IMR-90 (cell line): ENCODE results near the gene GALNT16. TPM values are rescaled to one million over a fixed set of nuclear protein-coding genes. Genes with fewer than 3 reads are reported as not detected.

Source experiments
- ATAC-seq: fragments of 200-7000 bp; cut with Tn5 transposase; 2 replicates; pipeline ENCODE4 v1.9.1; 2020; ENCODE audit warnings: low read depth, mild to moderate bottlenecking, moderate library complexity
- BruUV-seq: library from RNA; stranded (reverse); fragments of 400-500 nt; replicated peaks from 2 replicates; lab custom pipeline; 2021; lab: Mats Ljungman, UMichigan
- CTCF ChIA-PET: fragments of 300-600 bp; formaldehyde crosslinking; extraction: SDS; loops from one replicate; lab custom pipeline; 2021; ENCODE audit warnings: antibody characterized with exemption; lab: Yijun Ruan, JAX
- POLR2A ChIA-PET: fragments of 300-600 bp; sonication (Branson Sonifier 250); formaldehyde crosslinking; loops from one replicate; lab custom pipeline; 2022; ENCODE audit warnings: antibody characterized with exemption; ENCODE audit not compliant: unreplicated experiment; lab: Charles Lee
- DNase-seq: peaks from one replicate; pipeline ENCODE4 v3.0.0; 2013
- H2AFZ ChIP-seq: replicated peaks from 2 replicates; pipeline ENCODE3; 2013; ENCODE audit warnings: low read length, mild to moderate bottlenecking; ENCODE audit not compliant: poor library complexity
- H2AK5ac ChIP-seq: 2 replicates; pipeline ENCODE4 v1.6.1; 2013; ENCODE audit warnings: low read depth, low read length, inconsistent platforms
- H2AK9ac ChIP-seq: replicated peaks from 2 replicates; pipeline ENCODE3; 2013; ENCODE audit warnings: mild to moderate bottlenecking, low read depth, low read length, moderate library complexity; ENCODE audit not compliant: poor library complexity
- H2BK120ac ChIP-seq: 2 replicates; pipeline ENCODE4 v1.6.1; 2013; ENCODE audit warnings: low read depth, low read length, inconsistent platforms
- H2BK15ac ChIP-seq: 3 replicates; pipeline ENCODE4 v1.6.1; 2013; ENCODE audit warnings: low read depth, low read length, inconsistent platforms
- H2BK20ac ChIP-seq: 2 replicates; pipeline ENCODE4 v1.6.1; 2013; ENCODE audit warnings: low read depth, mild to moderate bottlenecking, inconsistent platforms, low read length, moderate library complexity
- H2BK5ac ChIP-seq: 2 replicates; pipeline ENCODE4 v1.6.1; 2013; ENCODE audit warnings: mild to moderate bottlenecking, low read depth, low read length, inconsistent platforms; ENCODE audit not compliant: poor library complexity, severe bottlenecking
- H3K14ac ChIP-seq: replicated peaks from 2 replicates; pipeline ENCODE4 v1.6.1; 2013; ENCODE audit warnings: low read depth, low read length, inconsistent platforms
- H3K18ac ChIP-seq: 2 replicates; pipeline ENCODE4 v1.6.1; 2013; ENCODE audit warnings: low read depth, low read length, control low read depth
- H3K23ac ChIP-seq: 2 replicates; pipeline ENCODE4 v1.6.1; 2013; ENCODE audit warnings: low read depth, low read length, inconsistent platforms
- H3K27ac ChIP-seq: 2 replicates; pipeline ENCODE4 v1.5.1; 2013; ENCODE audit warnings: mild to moderate bottlenecking, control low read depth, low read length; ENCODE audit not compliant: insufficient read depth
- H3K27me3 ChIP-seq: 2 replicates; pipeline ENCODE4 v1.6.1; 2013; ENCODE audit warnings: low read length; ENCODE audit not compliant: control insufficient read depth, insufficient read depth
- H3K36me3 ChIP-seq: 2 replicates; pipeline ENCODE4 v1.6.1; 2013; ENCODE audit warnings: low read length, mixed read lengths; ENCODE audit not compliant: control insufficient read depth, insufficient read depth
- H3K4ac ChIP-seq: 2 replicates; pipeline ENCODE4 v1.6.1; 2013; ENCODE audit warnings: low read depth, low read length, inconsistent platforms
- H3K4me1 ChIP-seq: 2 replicates; pipeline ENCODE4 v1.6.1; 2013; ENCODE audit warnings: low read length, mixed read lengths; ENCODE audit not compliant: control insufficient read depth, insufficient read depth
- H3K4me2 ChIP-seq: 2 replicates; pipeline ENCODE4 v1.6.1; 2013; ENCODE audit warnings: low read depth, mild to moderate bottlenecking, control low read depth, low read length, moderate library complexity
- H3K4me3 ChIP-seq: 2 replicates; pipeline ENCODE4 v1.5.1; 2013; ENCODE audit warnings: low read depth, mild to moderate bottlenecking, control low read depth, low read length, moderate library complexity; ENCODE audit not compliant: insufficient read depth
- H3K56ac ChIP-seq: 2 replicates; pipeline ENCODE4 v1.6.1; 2013; ENCODE audit warnings: low read length, inconsistent platforms; ENCODE audit not compliant: insufficient read depth; ENCODE audit errors: extremely low read depth
- H3K79me1 ChIP-seq, 2 experiments: 2 replicates each; pipeline ENCODE4 v1.6.1; 2013; ENCODE audit warnings: low read length in 2 of 2, inconsistent platforms in 1 of 2, low read depth in 1 of 2
- H3K9ac ChIP-seq: 2 replicates; pipeline ENCODE4 v1.6.1; 2013; ENCODE audit warnings: low read depth, low read length, control low read depth
- H3K9me1 ChIP-seq: 2 replicates; pipeline ENCODE4 v1.6.1; 2013; ENCODE audit warnings: low read length, inconsistent platforms; ENCODE audit not compliant: insufficient read depth
- H3K9me3 ChIP-seq: 2 replicates; pipeline ENCODE4 v1.6.1; 2013; ENCODE audit warnings: low read length; ENCODE audit not compliant: control insufficient read depth, insufficient read depth
- H4K20me1 ChIP-seq: 2 replicates; pipeline ENCODE4 v1.6.1; 2013; ENCODE audit warnings: low read length, inconsistent platforms; ENCODE audit not compliant: insufficient read depth
- H4K5ac ChIP-seq: 2 replicates; pipeline ENCODE4 v1.6.1; 2013; ENCODE audit warnings: mild to moderate bottlenecking, low read depth, low read length, control low read depth
- H4K8ac ChIP-seq, 2 experiments: 2 replicates each; pipeline ENCODE4 v1.6.1; 2013; ENCODE audit warnings: low read depth in 2 of 2, low read length in 2 of 2, control low read depth in 1 of 2, inconsistent platforms in 1 of 2
- H4K91ac ChIP-seq: 2 replicates; pipeline ENCODE4 v1.6.1; 2013; ENCODE audit warnings: low read depth, low read length, inconsistent platforms; ENCODE audit not compliant: insufficient read depth
- BHLHE40 ChIP-seq: fragments of 150-350 bp; IDR thresholded peaks from 2 replicates; pipeline ENCODE4 v1.6.1; 2016; ENCODE audit warnings: mild to moderate bottlenecking, low read depth, low read length
- CEBPB ChIP-seq: IDR thresholded peaks from 2 replicates; pipeline ENCODE4 v1.6.1; 2012; ENCODE audit warnings: low read depth, low read length, improper control_type of control experiment
- CHD1 ChIP-seq: IDR thresholded peaks from 2 replicates; pipeline ENCODE4 v1.6.1; 2012; ENCODE audit warnings: low read depth, low read length, improper control_type of control experiment
- CTCF ChIP-seq: conservative IDR thresholded peaks from 2 replicates; pipeline ENCODE4 v1.5.1; 2012; ENCODE audit warnings: mild to moderate bottlenecking, low read depth, low read length, improper control_type of control experiment
- ELK1 ChIP-seq: fragments of 150-350 bp; IDR thresholded peaks from 2 replicates; pipeline ENCODE4 v1.6.1; 2016; ENCODE audit warnings: low read depth, mild to moderate bottlenecking, low read length, moderate library complexity, borderline replicate concordance
- FOS ChIP-seq: fragments of 150-350 bp; IDR thresholded peaks from 2 replicates; pipeline ENCODE4 v1.6.1; 2016; ENCODE audit warnings: low read depth, low read length
- MAZ ChIP-seq: IDR thresholded peaks from 2 replicates; pipeline ENCODE4 v1.6.1; 2012; ENCODE audit warnings: low read depth, mild to moderate bottlenecking, low read length, improper control_type of control experiment, moderate library complexity, borderline replicate concordance
- MXI1 ChIP-seq: IDR thresholded peaks from 2 replicates; pipeline ENCODE4 v1.6.1; 2012; ENCODE audit warnings: low read depth, mild to moderate bottlenecking, low read length, moderate library complexity, borderline replicate concordance
- NFE2L2 ChIP-seq: fragments of 150-350 bp; IDR thresholded peaks from 2 replicates; pipeline ENCODE4 v1.6.1; 2016; ENCODE audit warnings: low read depth, mild to moderate bottlenecking, low read length
- POLR2A ChIP-seq: IDR thresholded peaks from 2 replicates; pipeline ENCODE4 v1.6.1; 2012; ENCODE audit warnings: mild to moderate bottlenecking, low read depth, low read length
- RAD21 ChIP-seq: IDR thresholded peaks from 2 replicates; pipeline ENCODE4 v1.6.1; 2012; ENCODE audit warnings: low read length, improper control_type of control experiment
- RCOR1 ChIP-seq: IDR thresholded peaks from 2 replicates; pipeline ENCODE4 v1.6.1; 2012; ENCODE audit warnings: mild to moderate bottlenecking, low read length, improper control_type of control experiment; ENCODE audit not compliant: insufficient replicate concordance
- RFX5 ChIP-seq: IDR thresholded peaks from 2 replicates; pipeline ENCODE4 v1.8.0; 2012; ENCODE audit warnings: low read depth, mild to moderate bottlenecking, low read length, moderate library complexity
- SMC3 ChIP-seq: fragments of 150-350 bp; IDR thresholded peaks from 2 replicates; pipeline ENCODE4 v1.6.1; 2016; ENCODE audit warnings: low read depth, mild to moderate bottlenecking, antibody characterized with exemption, low read length, moderate library complexity
- WGBS, 2 experiments: methylation state at CpG; one replicate each; pipeline versions ENCODE4 v1.1.5 to v1.1.7; 2013; ENCODE audit warnings: missing lambda C conversion rate in 2 of 2; ENCODE audit not compliant: insufficient read length in 1 of 2; ENCODE audit errors: extremely low coverage in 2 of 2; 5-methylcytosine and 5-hydroxymethylcytosine counted together
- dilution Hi-C: fragments of 300-500 bp; cut with HindIII; formaldehyde crosslinking; loops from one replicate; pipeline ENCODE4 v1.14.3; 2018; ENCODE audit warnings: low sequenced_read_pairs; ENCODE audit not compliant: unreplicated experiment
- in situ Hi-C: fragments of 300-500 bp; cut with MboI; formaldehyde crosslinking; loops from 3 replicates; pipeline ENCODE4 v1.14.3; 2019; ENCODE audit warnings: low sequenced_read_pairs, inconsistent platforms, mixed read lengths
- intact Hi-C: fragments of 100-400 bp; cut with micrococcal nuclease; formaldehyde crosslinking; loops from 2 replicates; pipeline ENCODE4 v1.10.0; 2022
- polyA plus RNA-seq, 3 experiments: library from polyadenylated mRNA; depleted of rRNA; stranded (reverse); fragments of >200 nt; gene quantifications; 2 replicates each; pipeline ENCODE4 v1.2.3, GENCODE V29; 2012; ENCODE audit warnings: low replicate concordance in 1 of 3
- total RNA-seq: library from RNA; depleted of rRNA; stranded (reverse); fragments of >200 nt; gene quantifications from 2 replicates; pipeline ENCODE4 v1.2.3, GENCODE V29; 2012
- TF ChIP-seq, protein P1 (sequence below): fragments of 150-350 bp; IDR thresholded peaks from 2 replicates; pipeline ENCODE4 v1.6.1; 2017; ENCODE audit warnings: mild to moderate bottlenecking, antibody characterized with exemption, low read length, low read depth

GALNT16 gene
- total and polyA plus RNA-seq, 2 of the 4 experiments (the other 2 are of a cell fraction) = 0.36 to 1.5 TPM

DNA sequence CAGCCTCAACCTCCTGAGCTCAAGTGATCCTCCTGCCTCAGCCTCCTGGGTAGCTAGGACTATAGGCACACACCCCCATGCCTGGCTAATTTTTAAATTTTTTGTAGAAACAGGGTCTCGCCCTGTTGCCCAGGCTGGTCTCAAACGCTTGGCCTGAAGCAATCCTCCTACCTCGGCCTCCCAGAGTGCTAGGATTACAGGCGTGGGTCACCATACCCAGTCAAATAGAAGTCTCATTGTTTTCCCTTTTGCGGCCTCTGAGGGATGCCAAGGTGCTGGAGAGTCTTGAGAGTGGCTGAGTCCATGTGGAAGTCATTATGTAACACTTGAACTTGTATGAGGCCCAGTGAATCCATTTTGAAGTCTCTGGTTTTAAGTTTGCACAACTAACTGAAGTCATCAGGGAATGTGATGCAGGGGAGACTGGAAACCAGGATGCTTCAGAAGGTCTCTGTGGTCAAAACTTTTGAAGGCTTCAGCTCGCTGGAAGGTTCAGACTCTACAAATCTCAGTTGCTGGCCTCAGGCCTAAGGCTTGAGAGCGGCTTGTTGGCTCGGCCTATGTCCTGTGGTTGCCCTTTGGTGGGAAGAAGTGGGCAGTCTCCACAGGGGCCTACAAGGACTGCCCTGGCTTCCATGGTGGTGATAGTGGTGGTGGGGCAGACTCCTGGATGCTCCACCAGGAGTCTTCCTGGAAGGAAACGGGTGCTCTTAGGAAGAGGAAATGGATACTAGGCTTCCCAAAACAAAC is 29.2 kb downstream of the GALNT16 start:
- H3K36me3 ChIP-seq = no peaks in the 10 kb centered on the region
- H3K9ac ChIP-seq = no peak overlapping the region
- intact Hi-C loops (loop anchor here (5.0 kb wide), 1 partner anchor 42 kb away; no protein-coding TSS in a partner anchor), in situ Hi-C loops (no loop called here), dilution Hi-C loops (no loop called here)
- BruUV-seq = no TSS peak
- 87% methylated on average over 3 of the region's 9 CpGs; no CpG with 5 or more reads in 1 of the 2 experiments for WGBS, 2 experiments
- no peak overlapping the region for H4K91ac ChIP-seq
- no peak overlapping the region for H3K18ac ChIP-seq
- peaks cover 18% of the 10 kb centered on the region for H3K27me3 ChIP-seq
- H2AK5ac ChIP-seq = no peak overlapping the region
- POLR2A ChIA-PET = no interaction called here
- no peaks in the 10 kb centered on the region for H4K20me1 ChIP-seq
- no peak overlapping the region for H2BK5ac ChIP-seq
- no peak overlapping the region for H3K27ac ChIP-seq
- H3K23ac ChIP-seq = no peak overlapping the region
- no peak overlapping the region for H2BK15ac ChIP-seq
- H4K5ac ChIP-seq = no peak overlapping the region
- no peak overlapping the region for H4K8ac ChIP-seq
- no peak overlapping the region for H2AFZ ChIP-seq
- H2BK20ac ChIP-seq = no peak overlapping the region
- ATAC-seq (no peak), DNase-seq (no peak)
- H3K4me3 ChIP-seq = no peak overlapping the region
- no peak overlapping the region for H3K4me2 ChIP-seq
- H3K79me1 ChIP-seq = no peaks in the 10 kb centered on the region
- H2BK120ac ChIP-seq = no peak overlapping the region
- no peak overlapping the region for H3K4ac ChIP-seq
- no peaks in the 10 kb centered on the region; the same call in 1 of the 2 replicates for H3K4me1 ChIP-seq
- no peak overlapping the region for H3K14ac ChIP-seq
- H3K56ac ChIP-seq = no peak overlapping the region
- CTCF ChIA-PET = interaction anchor here (1.7 to 2.0 kb wide), 2 partner anchors 9 to 42 kb away, joined by 4 to 17 read pairs; no protein-coding TSS in a partner anchor
- no peaks in the 10 kb centered on the region for H3K9me1 ChIP-seq
- no peaks in the 10 kb centered on the region for H3K9me3 ChIP-seq
- H2AK9ac ChIP-seq = no peak overlapping the region
- TF ChIP-seq POLR2A (no peak), ELK1 (no peak), SMC3 (no peak), NFE2L2 (no peak), CEBPB (no peak), FOS (no peak), MAZ (no peak), RCOR1 (no peak), MXI1 (no peak), BHLHE40 (no peak), RFX5 (no peak), CHD1 (no peak), RAD21 (no peak), CTCF (no peak)
- TF ChIP-seq, protein P1, sequence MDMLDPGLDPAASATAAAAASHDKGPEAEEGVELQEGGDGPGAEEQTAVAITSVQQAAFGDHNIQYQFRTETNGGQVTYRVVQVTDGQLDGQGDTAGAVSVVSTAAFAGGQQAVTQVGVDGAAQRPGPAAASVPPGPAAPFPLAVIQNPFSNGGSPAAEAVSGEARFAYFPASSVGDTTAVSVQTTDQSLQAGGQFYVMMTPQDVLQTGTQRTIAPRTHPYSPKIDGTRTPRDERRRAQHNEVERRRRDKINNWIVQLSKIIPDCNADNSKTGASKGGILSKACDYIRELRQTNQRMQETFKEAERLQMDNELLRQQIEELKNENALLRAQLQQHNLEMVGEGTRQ = no peak
